Calu3 (cell line): ENCODE data around the gene LENG1. TPM values are rescaled to one million over a fixed set of nuclear protein-coding genes. Genes with fewer than 3 reads are reported as not detected.

Experiments used
- BruUV-seq: library from RNA; stranded (reverse); fragments of 400-500 nt; replicated peaks from 2 replicates; lab custom pipeline; 2021; lab: Mats Ljungman, UMichigan
- CTCF ChIA-PET: fragments of 300-600 bp; sonication (Branson Sonifier 250); formaldehyde crosslinking; loops from one replicate; lab custom pipeline; 2022; ENCODE audit warnings: antibody characterized with exemption; lab: Charles Lee
- DNase-seq: peaks from one replicate; pipeline ENCODE4 v3.0.0; 2022
- H3K27ac Mint-ChIP-seq: one replicate; pipeline ENCODE4 v1.8.0; 2022; ENCODE audit warnings: mixed read lengths; ENCODE audit not compliant: unreplicated experiment
- H3K27me3 Mint-ChIP-seq: one replicate; pipeline ENCODE4 v1.8.0; 2022; ENCODE audit warnings: mixed read lengths; ENCODE audit not compliant: unreplicated experiment
- H3K36me3 Mint-ChIP-seq: one replicate; pipeline ENCODE4 v1.8.0; 2022; ENCODE audit warnings: mild to moderate bottlenecking, moderate library complexity, mixed read lengths; ENCODE audit not compliant: insufficient read depth, unreplicated experiment
- H3K4me1 Mint-ChIP-seq: one replicate; pipeline ENCODE4 v1.8.0; 2022; ENCODE audit warnings: mild to moderate bottlenecking, low read depth, mixed read lengths; ENCODE audit not compliant: unreplicated experiment
- H3K4me3 Mint-ChIP-seq: one replicate; pipeline ENCODE4 v1.8.0; 2022; ENCODE audit warnings: mild to moderate bottlenecking, low read depth, moderate library complexity, mixed read lengths; ENCODE audit not compliant: unreplicated experiment
- H3K9me3 Mint-ChIP-seq: one replicate; pipeline ENCODE4 v1.8.0; 2022; ENCODE audit warnings: low read depth, mixed read lengths; ENCODE audit not compliant: unreplicated experiment
- CTCF ChIP-seq: fragments of 200-600 bp; IDR thresholded peaks from one replicate; pipeline ENCODE4 v1.8.0; 2022; ENCODE audit warnings: antibody characterized with exemption; ENCODE audit not compliant: unreplicated experiment
- intact Hi-C: fragments of 100-400 bp; cut with micrococcal nuclease; formaldehyde crosslinking; loops from one replicate; pipeline ENCODE4 v1.10.0; 2022; ENCODE audit not compliant: unreplicated experiment
- total RNA-seq: library from RNA; stranded (reverse); gene quantifications from 2 replicates; pipeline ENCODE4 v1.2.3, GENCODE V29; 2022

Gene LENG1
- total RNA-seq, 1 experiment from 2014 or later: 10.7 TPM

- Mint-ChIP-seq H3K27me3 (no peaks in the 10 kb centered on the region), H3K27ac (peak overlapping the region; percentile 45), H3K4me3 (no peak overlapping the region), H3K4me1 (peaks cover 26% of the 10 kb centered on the region), H3K36me3 (peaks cover 86% of the 10 kb centered on the region), H3K9me3 (peaks cover 5% of the 10 kb centered on the region)
- no peak for DNase-seq
- no peak for TF ChIP-seq CTCF
- CTCF ChIA-PET: interaction anchor here (0.9 kb wide), 1 partner anchor 10 kb away, joined by 3 read pairs; the partner anchor contains the start of gene TMC4
- BruUV-seq: no TSS peak
- intact Hi-C loops: no loop called here
Measured at GRCh38 chr19:54162884-54163283, 3.4 kb upstream of the LENG1 start.

- no TSS peak for BruUV-seq
- intact Hi-C loops: no loop called here
- DNase-seq: no peak
- no peak for TF ChIP-seq CTCF
- Mint-ChIP-seq H3K27me3 (no peaks in the 10 kb centered on the region), H3K36me3 (peaks cover 85% of the 10 kb centered on the region), H3K9me3 (peaks cover 5% of the 10 kb centered on the region), H3K27ac (peak overlapping the region; percentile 45), H3K4me1 (peaks cover 27% of the 10 kb centered on the region), H3K4me3 (no peak overlapping the region)
- CTCF ChIA-PET: interaction anchor here (0.9 kb wide), 1 partner anchor 10 kb away, joined by 3 read pairs; the partner anchor contains the start of gene TMC4
Measured at GRCh38 chr19:54162241-54162805, 2.8 kb upstream of the LENG1 start.

GRCh38 chr19:54160854-54161253 is 1.3 kb upstream of the LENG1 start:
- CTCF ChIA-PET: interaction anchor here (0.9 to 1.8 kb wide), 2 partner anchors 12 to 24 kb away, joined by 5 to 7 read pairs; partner anchors contain the start of gene TMC4
- H3K9me3 Mint-ChIP-seq: peaks cover 5% of the 10 kb centered on the region
- no TSS peak for BruUV-seq
- H3K27me3 Mint-ChIP-seq: no peaks in the 10 kb centered on the region
- H3K36me3 Mint-ChIP-seq: peaks cover 92% of the 10 kb centered on the region
- H3K4me3 Mint-ChIP-seq: peak overlapping the region; percentile 87
- DNase-seq: no peak
- no peak for TF ChIP-seq CTCF
- H3K27ac Mint-ChIP-seq: peak overlapping the region; percentile 89
- peaks cover 35% of the 10 kb centered on the region for H3K4me1 Mint-ChIP-seq
- intact Hi-C loops: no loop called here

GRCh38 chr19:54160182-54160811 is 776 bp upstream of the LENG1 start:
- no peak for DNase-seq
- CTCF ChIA-PET: interaction anchor here (0.9 to 2.2 kb wide), 5 partner anchors 13 to 361 kb away, joined by 3 to 11 read pairs (median 5); partner anchors contain the start of genes MBOAT7 and TMC4
- H3K36me3 Mint-ChIP-seq: peaks cover 97% of the 10 kb centered on the region
- BruUV-seq: TSS peak; percentile 71
- TF ChIP-seq CTCF: no peak
- peaks cover 30% of the 10 kb centered on the region for H3K4me1 Mint-ChIP-seq
- H3K27ac Mint-ChIP-seq: peak overlapping the region; percentile 89
- peak overlapping the region; percentile 87 for H3K4me3 Mint-ChIP-seq
- H3K27me3 Mint-ChIP-seq: no peaks in the 10 kb centered on the region
- H3K9me3 Mint-ChIP-seq: peaks cover 2% of the 10 kb centered on the region
- intact Hi-C loops: no loop called here
